IPS-18c (cell line): ENCODE data around the gene C3AR1.
"Not testable (repeated sequence)": the region's sequence is repeated elsewhere in the genome, so short reads cannot be mapped to it uniquely, and the experiment has no call there.

Experiments
- H3K4me3 ChIP-seq: 2 replicates; pipeline ENCODE4 v1.7.0; 2013; ENCODE audit warnings: low read depth, mild to moderate bottlenecking, low read length, moderate library complexity; ENCODE audit not compliant: insufficient read depth
- H3K9me3 ChIP-seq: one replicate; pipeline ENCODE4 v1.6.1; 2013; ENCODE audit warnings: mild to moderate bottlenecking, low read length, moderate library complexity; ENCODE audit not compliant: control insufficient read depth, insufficient read depth

Gene C3AR1

GRCh38 chr12:8035440-8036010 is 30.6 kb downstream of the C3AR1 start:
- Histone ChIP-seq H3K4me3 (no peak overlapping the region), H3K9me3 (no peaks in the 10 kb centered on the region)

DNA sequence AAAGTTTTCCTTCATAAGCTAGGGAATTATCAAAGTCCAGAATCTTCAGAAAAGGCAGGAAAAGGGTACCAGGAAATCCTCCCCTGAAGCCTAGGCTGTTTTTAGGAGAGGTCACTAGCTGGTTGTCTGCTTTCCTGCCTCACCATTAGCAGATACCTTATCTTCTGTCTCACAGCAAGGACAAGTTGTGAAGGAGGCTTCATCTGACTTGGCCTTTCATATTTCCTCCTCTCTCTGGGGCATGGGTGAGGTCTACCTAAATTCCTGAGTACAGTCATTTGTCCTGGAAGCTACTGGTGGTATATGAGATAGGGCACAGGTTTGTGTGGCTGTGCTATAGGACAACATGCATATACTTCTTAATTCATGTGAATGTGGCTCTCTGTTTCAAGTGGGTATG is 31.4 kb downstream of the C3AR1 start:
- no peaks in the 10 kb centered on the region for H3K9me3 ChIP-seq
- no peak overlapping the region for H3K4me3 ChIP-seq

DNA sequence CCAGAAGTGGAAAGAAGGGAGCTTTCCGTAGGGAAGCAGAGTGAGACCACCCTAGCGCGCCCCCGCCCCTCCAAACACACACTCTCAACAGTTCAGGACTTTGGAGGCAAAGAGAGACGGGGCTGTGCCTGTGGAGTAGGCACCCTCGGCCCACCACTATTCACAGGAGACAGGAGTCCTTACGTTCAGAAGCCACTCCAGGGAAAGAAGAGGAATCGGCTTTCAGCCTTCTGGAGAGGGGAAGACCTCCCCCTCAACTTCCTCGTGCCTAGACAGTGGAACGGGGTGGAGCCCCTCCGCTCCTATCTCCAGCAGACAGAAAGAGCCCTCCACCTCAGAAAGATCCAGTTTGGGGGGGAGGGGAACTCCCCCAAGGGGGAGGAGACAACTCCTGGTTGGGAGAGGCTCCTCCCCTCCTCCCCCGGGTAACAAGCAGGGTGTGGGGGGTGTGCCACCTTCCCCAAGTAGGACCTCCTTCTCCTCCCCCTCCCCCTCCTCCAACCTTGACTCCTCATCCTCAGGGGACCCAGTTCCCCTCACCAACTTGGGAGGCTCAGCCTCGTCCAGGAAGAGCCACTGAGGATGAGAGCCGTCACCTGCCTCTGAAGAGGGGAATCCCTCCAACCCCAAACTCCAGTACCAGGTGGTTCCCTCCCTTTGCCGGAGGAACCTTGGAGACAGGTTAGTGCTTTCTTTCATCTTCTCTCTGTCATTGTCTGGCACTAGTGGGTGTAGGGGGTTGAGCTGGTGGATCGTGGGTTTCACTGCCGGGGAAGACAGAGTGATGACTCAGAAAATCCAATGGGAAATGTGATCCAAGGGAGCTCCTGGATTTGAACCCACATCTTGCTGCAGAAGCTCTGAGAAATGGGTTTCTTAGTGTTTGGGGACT is 32.8 kb downstream of the C3AR1 start:
- no peaks in the 10 kb centered on the region for H3K9me3 ChIP-seq
- H3K4me3 ChIP-seq = peak overlapping the region; percentile 88

- no peaks in the 10 kb centered on the region for H3K9me3 ChIP-seq
- H3K4me3 ChIP-seq = peak within 1 kb of the TSS; percentile 88
Observed at GRCh38 chr12:8032242-8033152, 33.7 kb downstream of the C3AR1 start, which contains the start of gene FOXJ2. Gene FOXJ2, plus strand, starts transcription at chr12:8032716. Its CDS starts 7,117 bp downstream, at chr12:8039833.

DNA sequence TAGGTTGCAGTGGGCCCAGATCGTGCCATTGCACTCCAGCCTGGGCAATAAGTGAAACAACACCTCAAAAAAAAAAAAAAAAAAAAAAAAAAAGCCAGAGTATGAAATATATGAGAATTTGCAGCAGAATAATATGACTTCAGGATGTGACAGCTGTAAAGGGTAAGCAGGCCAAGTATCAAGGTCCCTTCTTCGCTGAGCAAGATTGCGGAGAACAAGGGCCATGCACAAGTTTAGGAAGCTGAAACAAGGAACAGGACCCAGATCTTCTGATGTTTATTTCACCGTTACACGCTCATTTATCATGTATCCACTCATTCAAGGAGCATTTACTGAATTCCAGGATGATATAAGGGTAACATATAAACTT is 34.3 kb downstream of the C3AR1 start:
- peak overlapping the region; percentile 88 for H3K4me3 ChIP-seq
- no peaks in the 10 kb centered on the region for H3K9me3 ChIP-seq

GRCh38 chr12:8031017-8031416 is 35.1 kb downstream of the C3AR1 start:
- H3K4me3 ChIP-seq, H3K9me3 ChIP-seq: not testable (repeated sequence)

GRCh38 chr12:8030189-8030588 is 36.0 kb downstream of the C3AR1 start:
- Histone ChIP-seq H3K9me3 (no peaks in the 10 kb centered on the region), H3K4me3 (no peak overlapping the region)

- no peaks in the 10 kb centered on the region for H3K9me3 ChIP-seq
- no peak overlapping the region for H3K4me3 ChIP-seq
Observed at GRCh38 chr12:8028267-8028666, 37.9 kb downstream of the C3AR1 start.

DNA sequence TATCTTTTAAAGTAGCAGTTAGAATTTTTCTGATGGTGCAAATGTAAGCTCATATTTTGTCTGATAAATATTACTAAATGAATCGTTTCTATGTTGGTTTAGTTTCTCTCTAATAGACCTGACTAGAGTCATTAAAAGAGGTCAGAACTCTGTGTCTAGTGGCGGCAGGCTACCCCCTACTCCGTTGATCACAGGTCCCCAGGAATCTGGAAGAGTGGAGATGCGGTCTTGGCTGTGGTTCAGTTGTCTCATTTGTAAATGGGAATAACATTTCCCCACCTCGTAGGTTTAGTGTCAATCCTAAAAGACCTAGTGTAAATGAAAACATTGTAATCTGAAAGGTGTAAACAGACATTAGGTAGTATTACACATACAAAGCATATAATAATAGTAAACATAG is 38.3 kb downstream of the C3AR1 start:
- Histone ChIP-seq H3K4me3 (no peak overlapping the region), H3K9me3 (no peaks in the 10 kb centered on the region)

DNA sequence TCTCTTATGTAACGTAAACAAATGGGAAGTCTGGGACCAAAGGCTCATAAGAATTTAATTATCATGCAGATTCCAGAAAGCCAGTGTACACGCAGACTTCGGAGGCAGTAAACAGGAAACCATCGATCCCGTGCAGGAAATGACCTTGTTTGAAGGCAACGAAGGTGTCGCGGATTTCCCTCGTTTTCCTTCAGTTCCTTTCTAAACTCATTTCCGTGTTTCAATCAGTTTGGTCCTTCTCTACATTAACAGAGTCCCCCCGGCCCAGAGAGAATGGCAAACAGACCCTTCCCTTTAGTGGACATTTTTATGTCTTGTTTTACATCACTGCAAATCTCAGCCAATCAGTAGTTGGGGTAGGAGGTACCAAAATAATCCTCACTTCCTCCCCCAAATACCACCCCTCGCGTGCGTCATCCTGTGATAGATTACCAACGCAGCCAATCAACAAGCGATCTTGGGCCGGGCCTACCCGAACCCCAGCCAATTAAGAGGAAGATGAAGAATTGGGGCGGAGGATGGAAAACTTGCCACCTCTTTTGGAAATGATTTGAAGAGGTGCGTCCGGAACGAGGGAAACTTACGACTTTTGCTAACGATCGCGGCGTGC is 39.8 kb downstream of the C3AR1 start:
- peak overlapping the region; percentile 57 for H3K4me3 ChIP-seq
- H3K9me3 ChIP-seq = no peaks in the 10 kb centered on the region

GRCh38 chr12:8018666-8019581 is 47.2 kb downstream of the C3AR1 start:
- no peaks in the 10 kb centered on the region for H3K9me3 ChIP-seq
- peak overlapping the region; percentile 66 for H3K4me3 ChIP-seq

DNA sequence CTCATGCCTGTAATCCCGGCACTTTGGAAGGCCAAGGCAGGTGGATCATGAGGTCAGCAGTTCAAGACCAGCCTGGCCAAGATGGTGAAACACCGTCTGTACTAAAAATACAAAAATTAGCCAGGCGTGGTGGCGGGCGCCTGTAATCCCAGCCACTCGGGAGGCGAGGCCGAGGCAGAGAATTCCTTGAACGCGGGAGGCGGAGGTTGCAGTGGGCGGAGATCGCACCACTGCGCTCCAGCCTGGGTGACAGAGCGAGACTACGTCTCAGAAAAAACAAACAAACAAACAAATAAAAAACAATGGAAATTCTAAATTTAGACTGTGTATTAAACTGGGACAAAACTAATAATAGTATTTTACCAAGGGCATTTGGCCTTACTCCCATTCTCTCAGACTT is 47.9 kb downstream of the C3AR1 start:
- H3K4me3 ChIP-seq = peak overlapping the region; percentile 66; the same call in 1 of the 2 replicates
- not testable (repeated sequence) for H3K9me3 ChIP-seq

GRCh38 chr12:8014836-8015235 is 51.3 kb downstream of the C3AR1 start:
- H3K4me3 ChIP-seq = no peak overlapping the region
- no peaks in the 10 kb centered on the region for H3K9me3 ChIP-seq

DNA sequence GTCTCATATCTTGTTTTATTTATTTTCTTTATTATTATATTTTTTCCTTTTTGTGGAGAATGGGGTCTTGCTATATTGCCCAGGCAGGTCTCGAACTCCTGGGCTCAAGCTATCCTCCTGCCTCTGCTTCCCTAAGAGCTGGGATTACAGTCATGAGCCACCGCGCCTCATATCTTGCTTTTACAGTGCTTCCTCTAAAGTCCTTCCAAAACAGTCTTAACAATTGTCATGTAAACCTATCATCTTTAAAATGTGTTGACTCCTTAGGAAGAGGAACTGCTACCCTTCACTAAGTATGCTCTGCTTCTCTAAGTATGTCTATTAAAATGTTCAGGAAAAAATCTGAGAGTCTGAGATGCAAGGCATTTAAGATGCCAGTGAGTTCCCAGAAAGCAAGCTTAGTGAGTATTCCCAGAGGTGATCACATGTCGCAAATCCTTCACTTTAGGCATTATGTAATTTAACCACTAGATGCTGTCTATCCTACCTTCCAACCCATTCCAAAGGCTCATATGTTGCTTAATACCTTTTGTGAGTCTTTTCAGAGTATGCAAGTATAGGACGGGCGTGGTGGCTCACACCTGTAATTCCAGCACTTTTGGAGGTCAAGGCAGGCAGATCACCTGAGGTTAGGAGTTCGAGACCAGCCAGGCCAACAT is 53.4 kb downstream of the C3AR1 start:
- H3K9me3 ChIP-seq = no peaks in the 10 kb centered on the region
- no peak overlapping the region for H3K4me3 ChIP-seq

DNA sequence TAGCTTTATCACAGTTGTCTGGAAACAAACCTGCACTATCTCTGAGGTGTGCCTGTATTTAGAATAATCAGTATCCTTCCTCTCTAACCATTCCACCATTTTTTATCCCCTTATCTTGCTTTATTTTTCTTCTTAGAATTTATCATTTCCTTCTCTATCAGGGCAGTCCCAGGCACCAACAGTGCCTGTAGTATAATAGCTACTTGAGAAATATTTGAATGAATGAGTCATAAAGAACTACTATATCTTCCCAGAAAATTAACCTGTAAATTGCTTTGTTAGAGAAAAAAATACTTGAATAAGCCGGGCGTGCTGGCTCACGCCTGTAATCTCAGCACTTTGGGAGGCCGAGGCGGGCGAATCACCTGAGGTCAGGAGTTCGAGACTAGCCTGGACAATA is 54.8 kb downstream of the C3AR1 start:
- Histone ChIP-seq H3K9me3 (no peaks in the 10 kb centered on the region), H3K4me3 (no peak overlapping the region)
